Adrenal gland (tissue), 12 donors: ENCODE results near the gene EFCAB14. TPM values are rescaled to one million over a fixed set of nuclear protein-coding genes. Genes with fewer than 3 reads are reported as not detected.
"Not testable (repeated sequence)": the region's sequence is repeated elsewhere in the genome, so short reads cannot be mapped to it uniquely, and the experiment has no call there.

Experiments used
- DNase-seq, 7 donors: peaks; one replicate each; pipeline ENCODE4 v3.0.0-alpha.2; 2019 to 2020
- H3K27ac ChIP-seq, 5 donors: fragments of 200-600 bp; sonication (generic) in 4 of 5; 1 replicate in 3 of 5; 2 replicates in 2 of 5; pipeline versions ENCODE4 v1.5.1 to v1.8.0; 2016 to 2020; ENCODE audit warnings: mild to moderate bottlenecking in 1 of 5
- H3K27me3 ChIP-seq: fragments of 200-600 bp; 2 replicates; pipeline ENCODE4 v1.8.0; 2021
- H3K36me3 ChIP-seq, 2 donors: fragments of 200-600 bp; replicated peaks in 1 of 2; 1 replicate in 1 of 2; 2 replicates in 1 of 2; pipeline versions ENCODE4 v1.5.1 to v1.8.0; 2018 to 2022
- H3K4me1 ChIP-seq, 2 donors: fragments of 200-600 bp; replicated peaks in 1 of 2; 1 replicate in 1 of 2; 2 replicates in 1 of 2; pipeline versions ENCODE4 v1.5.1 to v1.8.0; 2018 to 2021
- H3K4me3 ChIP-seq, 4 donors: fragments of 200-600 bp; sonication (generic) in 3 of 4; one replicate each; pipeline ENCODE4 v1.5.1; 2016 to 2018
- H3K9me3 ChIP-seq, 3 donors: fragments of 200-600 bp; sonication (generic) in 1 of 3; replicated peaks in 1 of 3; 1 replicate in 2 of 3; 2 replicates in 1 of 3; pipeline versions ENCODE4 v1.5.1 to v1.8.0; 2016 to 2021
- CTCF ChIP-seq, 6 experiments: fragments of 450-650 bp in 4 of 6; fragments of 200-600 bp in 2 of 6; sonication (generic) in 1 of 6; IDR thresholded peaks; 1 replicate in 5 of 6; 2 replicates in 1 of 6; pipeline versions ENCODE4 v1.5.1 to v1.8.0; 2016 to 2021; ENCODE audit warnings: antibody characterized with exemption in 6 of 6, mild to moderate bottlenecking in 2 of 6, moderate library complexity in 1 of 6
- POLR2A ChIP-seq, 2 donors: fragments of 450-650 bp; IDR thresholded peaks; one replicate each; pipeline ENCODE4 v1.6.1; 2017; ENCODE audit warnings: antibody characterized with exemption in 2 of 2, mild to moderate bottlenecking in 2 of 2, moderate library complexity in 1 of 2
- WGBS, 4 donors: extraction: QIAGEN DNeasy Blood & Tissue Kit in 2 of 4; methylation state at CpG; one replicate each; pipeline versions ENCODE4 v1.1.5 to v1.1.7; 2013 to 2017; 5-methylcytosine and 5-hydroxymethylcytosine counted together
- intact Hi-C, 2 donors: fragments of 100-400 bp; cut with DNase I; formaldehyde crosslinking; loops; one replicate each; pipeline versions ENCODE4 v1.14.1 to v1.15.0; 2022 to 2023
- polyA plus RNA-seq, 3 donors: library from polyadenylated mRNA; stranded (reverse); fragments of 200-250 nt in 2 of 3; fragments of 350-450 nt in 1 of 3; fragmentation: Illumina TruSeq in 1 of 3; extraction: RNeasy Lipid Tissue Mini Kit (QIAGEN cat#74804) in 1 of 3; gene quantifications; one replicate each; pipeline ENCODE4 v1.2.3, GENCODE V29; 2013 to 2014
- total RNA-seq, 9 donors: library from RNA; depleted of rRNA in 4 of 9; stranded (reverse); fragments of >200 nt in 4 of 9; fragments of 120-200 nt in 1 of 9; fragmentation: NEBNext Ultra II Directional in 1 of 9; extraction: Animal tissue kit (Norgen Biotek cat#: 25700) in 1 of 9; gene quantifications; one replicate each; pipeline versions ENCODE4 v1.1.0 to v1.2.4, GENCODE V29; 2013 to 2023
- donor health status: healthy with polysubstance abuse.
- donor health status: Bipolar disorder and iron deficiency.
- donor health status: DM: yes; HTN: yes; CAD: no.
- donor health status: DM: no; HTN: no; CAD: no.
- donor health status: DM: no; HTN: no; CAD: no.
- donor health status: DM: yes; HTN: yes; CAD: no.

EFCAB14 gene
- total and polyA plus RNA-seq, 12 donors, result 17.9 to 138 (median 77.3) TPM

- no peak for DNase-seq
- Histone ChIP-seq H3K27me3 (no peaks in the 10 kb centered on the region), H3K36me3 (peaks cover 0 to 52% of the 10 kb centered on the region in 2 donors), H3K27ac (no peak overlapping the region), H3K4me3 (no peak overlapping the region), H3K4me1 (no peaks in the 10 kb centered on the region), H3K9me3 (no peaks in the 10 kb centered on the region)
- WGBS, 4 donors, result 74 to 83% (median 80%) methylated on average over 2 of the region's 2 CpGs
- intact Hi-C loops, result no loop called here
- TF ChIP-seq CTCF (IDR thresholded peaks at IDR 0.05) (no peak), POLR2A (IDR thresholded peaks at IDR 0.05) (no peak)
These were observed 59.5 kb downstream of the EFCAB14 start for GRCh38 chr1:46659307-46659870.

GRCh38 chr1:46657775-46658174 lies 61.1 kb downstream of the EFCAB14 start:
- intact Hi-C loops, result no loop called here
- WGBS, 4 donors, result 77 to 96% (median 88%) methylated on average over 1 of the region's 1 CpG
- no peaks in the 10 kb centered on the region for H3K4me1 ChIP-seq
- TF ChIP-seq POLR2A (IDR thresholded peaks at IDR 0.05) (no peak), CTCF (IDR thresholded peaks at IDR 0.05) (no peak)
- H3K36me3 ChIP-seq, result peaks cover 0 to 48% of the 10 kb centered on the region in 2 donors
- no peak overlapping the region for H3K27ac ChIP-seq
- H3K27me3 ChIP-seq, result no peaks in the 10 kb centered on the region
- DNase-seq, result no peak
- no peaks in the 10 kb centered on the region for H3K9me3 ChIP-seq
- H3K4me3 ChIP-seq, result no peak overlapping the region

DNA sequence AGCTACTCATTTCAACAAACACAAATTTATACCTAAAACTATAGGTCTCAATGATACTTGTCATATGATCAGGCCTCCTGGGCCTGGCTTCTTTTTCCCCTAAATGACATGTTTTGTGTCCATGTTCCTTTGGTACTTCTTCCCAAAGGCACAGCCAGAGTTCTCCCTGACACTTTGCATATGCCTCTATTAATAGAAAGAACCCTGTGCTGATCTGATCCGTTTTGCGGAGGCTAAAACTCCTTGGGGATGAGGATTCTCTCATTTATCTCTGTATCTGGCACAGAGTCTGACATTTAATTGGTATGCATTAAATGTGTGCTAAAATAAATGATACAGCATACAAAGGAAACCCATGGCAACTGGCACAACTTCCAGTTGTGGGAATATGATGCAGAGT lies 62.3 kb downstream of the EFCAB14 start:
- Histone ChIP-seq H3K4me1 (no peaks in the 10 kb centered on the region), H3K27me3 (no peaks in the 10 kb centered on the region), H3K4me3 (no peak overlapping the region), H3K36me3 (peaks cover 0 to 48% of the 10 kb centered on the region in 2 donors), H3K27ac (no peak overlapping the region), H3K9me3 (no peaks in the 10 kb centered on the region)
- intact Hi-C loops, result no loop called here
- no peak for DNase-seq
- WGBS, 4 donors, result 46 to 68% (median 61%) methylated on average over 2 of the region's 2 CpGs
- TF ChIP-seq CTCF (IDR thresholded peaks at IDR 0.05), result no peak
- TF ChIP-seq POLR2A (IDR thresholded peaks at IDR 0.05), result no peak

GRCh38 chr1:46655848-46656247 lies 63.1 kb downstream of the EFCAB14 start:
- Histone ChIP-seq H3K9me3 (no peaks in the 10 kb centered on the region), H3K4me1 (no peaks in the 10 kb centered on the region), H3K36me3 (peaks cover 0 to 48% of the 10 kb centered on the region in 2 donors), H3K27me3 (no peaks in the 10 kb centered on the region), H3K27ac (no peak overlapping the region), H3K4me3 (no peak overlapping the region)
- TF ChIP-seq POLR2A (IDR thresholded peaks at IDR 0.05) (no peak), CTCF (IDR thresholded peaks at IDR 0.05) (no peak)
- intact Hi-C loops, result no loop called here
- DNase-seq, result no peak

DNA sequence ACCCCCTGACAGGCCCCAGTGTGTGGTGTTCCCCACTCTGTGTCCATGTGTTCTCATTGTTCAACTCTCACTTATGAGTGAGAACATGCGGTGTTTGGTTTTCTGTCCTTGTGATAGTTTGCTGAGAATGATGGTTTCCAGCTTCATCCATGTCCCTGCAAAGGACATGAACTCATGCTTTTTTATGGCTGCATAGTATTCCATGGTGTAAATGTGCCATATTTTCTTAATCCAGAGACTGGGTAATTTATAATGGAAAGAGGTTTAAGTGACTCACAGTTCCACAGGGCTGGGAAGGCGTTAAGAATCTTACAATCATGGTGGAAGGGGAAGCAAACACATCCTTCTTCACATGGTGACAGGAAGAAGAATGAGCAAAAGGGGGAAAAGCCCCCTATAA lies 64.2 kb downstream of the EFCAB14 start:
- H3K27ac ChIP-seq, DNase-seq, H3K27me3 ChIP-seq, H3K4me1 ChIP-seq, intact Hi-C loops, H3K9me3 ChIP-seq, H3K4me3 ChIP-seq: not testable (repeated sequence)
- peaks cover 0 to 44% of the 10 kb centered on the region in 2 donors for H3K36me3 ChIP-seq
- 95 to 100% (median 98%) methylated on average over 2 of the region's 2 CpGs for WGBS, 4 donors
